ENCODE results near the gene IDH3A. TPM values are rescaled to one million over a fixed set of nuclear protein-coding genes. Genes with fewer than 3 reads are reported as not detected.

The IDH3A gene
- total RNA-seq, 1 experiment from 2014 or later = 40.2 TPM

GRCh38 chr15:78110096-78110495 is 39.1 kb upstream of the IDH3A start:
- H4K91ac ChIP-seq (ENCODE audit: insufficient read length, low read depth, low read length) = no peak overlapping the region
- no peak overlapping the region for H3K14ac ChIP-seq (ENCODE audit: insufficient read depth, low read length)
- no peak for DNase-seq
- Mint-ChIP-seq H3K27ac (no peak overlapping the region), H3K27me3 (ENCODE audit: low read depth) (no peaks in the 10 kb centered on the region), H3K36me3 (ENCODE audit: insufficient read depth in 1 of 3, low read depth in 3 of 3) (peaks cover 4 to 13% (median 6%) of the 10 kb centered on the region in 3 experiments; a peak in 5 of 7 replicates), H3K9me3 (no peaks in the 10 kb centered on the region), H3K4me1 (peaks cover 3 to 11% of the 10 kb centered on the region in 2 experiments; a peak in 2 of 4 replicates), H3K4me3 (no peak overlapping the region)
- no peaks in the 10 kb centered on the region for H3K23me2 ChIP-seq (ENCODE audit: insufficient read length, low read depth, low read length, poor library complexity, severe bottlenecking)
- no peak overlapping the region for H2AK5ac ChIP-seq (ENCODE audit: insufficient read length, low read length)
- H3K27ac ChIP-seq (ENCODE audit: insufficient read length, low read depth, low read length) = no peak overlapping the region
- H2AFZ ChIP-seq (ENCODE audit: low read length) = no peak overlapping the region
- H2BK120ac ChIP-seq (ENCODE audit: low read depth, low read length, poor library complexity, severe bottlenecking) = no peak overlapping the region
- H3K4ac ChIP-seq (ENCODE audit: low read depth, low read length) = no peak overlapping the region
- H2BK12ac ChIP-seq (ENCODE audit: insufficient read length, low read depth, low read length) = no peak overlapping the region
- no peak overlapping the region for H3K9ac ChIP-seq (ENCODE audit: extremely low read depth, insufficient read length, low read length)
- no peaks in the 10 kb centered on the region; the same call in 1 of the 2 replicates for H3K4me1 ChIP-seq (ENCODE audit: insufficient read depth, low read length)
- H3K18ac ChIP-seq (ENCODE audit: insufficient read length, low read depth, low read length) = no peak overlapping the region
- H3K79me1 ChIP-seq (ENCODE audit: insufficient read depth, low read depth, low read length, poor library complexity, severe bottlenecking) = no peaks in the 10 kb centered on the region
- no peak for TF ChIP-seq CTCF (conservative IDR thresholded peaks at IDR 0.05)
- H3K4me2 ChIP-seq (ENCODE audit: insufficient read depth, insufficient read length, low read length) = no peak overlapping the region
- H3K56ac ChIP-seq (ENCODE audit: insufficient read length, low read depth, low read length) = no peak overlapping the region
- H3K9me3 ChIP-seq (ENCODE audit: control insufficient read depth, low read depth, low read length) = no peaks in the 10 kb centered on the region
- no peak overlapping the region for H2BK5ac ChIP-seq (ENCODE audit: insufficient read length, low read length)
- H3T11ph ChIP-seq (ENCODE audit: low read length) = no peak overlapping the region
- H2BK15ac ChIP-seq (ENCODE audit: low read depth, low read length) = no peak overlapping the region
- no peaks in the 10 kb centered on the region for H3K27me3 ChIP-seq (ENCODE audit: insufficient read depth, low read length)
- H4K5ac ChIP-seq (ENCODE audit: insufficient read length, low read depth, low read length) = no peak overlapping the region
- no peaks in the 10 kb centered on the region for H4K20me1 ChIP-seq (ENCODE audit: control insufficient read depth, insufficient read depth, insufficient read length)
- H3K23ac ChIP-seq (ENCODE audit: insufficient read length, low read depth, low read length) = no peak overlapping the region
- no CpG with 5 or more reads among the region's 6 CpGs for WGBS (ENCODE audit: extremely low coverage, insufficient read length, low lambda C conversion rate)
- no peak overlapping the region for H4K8ac ChIP-seq (replicated peaks; ENCODE audit: insufficient read length, low read depth, low read length)
- no peak overlapping the region for H2BK20ac ChIP-seq (ENCODE audit: low read depth, low read length, poor library complexity, severe bottlenecking)
- no peaks in the 10 kb centered on the region for H3K79me2 ChIP-seq (ENCODE audit: insufficient read depth, low read length)
